ENCODE results near the gene SOWAHA.

SOWAHA gene

GRCh38 chr5:132807163-132807838, 5.8 kb upstream of the SOWAHA start:
- no peak for DNase-seq (ENCODE audit: low read depth in 2 of 2)

- no peak for DNase-seq (ENCODE audit: low read depth in 2 of 2)
Measured at GRCh38 chr5:132808448-132808847, 4.7 kb upstream of the SOWAHA start.

GRCh38 chr5:132808866-132809265, 4.2 kb upstream of the SOWAHA start:
- DNase-seq (ENCODE audit: low read depth in 2 of 2): no peak

GRCh38 chr5:132810605-132811004, 2.5 kb upstream of the SOWAHA start:
- no peak for DNase-seq (ENCODE audit: low read depth in 2 of 2)

DNA sequence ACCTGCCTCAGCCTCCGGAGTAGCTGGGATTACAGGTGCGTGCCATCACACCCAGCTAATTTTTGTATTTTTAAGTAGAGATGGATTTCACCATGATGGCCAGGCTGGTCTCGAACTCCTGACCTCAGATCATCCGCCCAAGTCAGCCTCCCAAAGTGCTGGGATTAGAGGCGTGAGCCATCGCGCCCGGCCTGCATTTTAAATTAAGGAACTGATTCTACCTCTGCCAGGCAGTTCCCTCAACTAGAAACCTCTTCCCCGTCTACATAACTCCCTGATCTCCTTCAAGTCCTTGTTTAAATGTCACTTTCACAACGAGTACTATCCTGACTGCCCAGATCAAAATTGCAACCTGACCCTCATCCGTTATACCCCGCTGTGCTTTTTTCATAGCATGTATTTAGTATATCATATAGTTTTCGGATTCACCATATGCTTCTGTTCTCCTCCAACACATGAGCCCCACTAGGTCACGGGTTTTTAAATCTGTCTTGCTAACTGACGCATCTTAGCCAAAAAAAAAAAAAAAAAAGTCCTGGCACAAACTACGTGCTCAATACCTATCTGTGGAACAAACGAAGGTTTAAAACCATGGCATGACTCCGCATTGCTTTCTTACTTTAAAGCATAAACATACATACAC, 858 bp upstream of the SOWAHA start:
- DNase-seq (ENCODE audit: low read depth in 2 of 2): no peak

DNA sequence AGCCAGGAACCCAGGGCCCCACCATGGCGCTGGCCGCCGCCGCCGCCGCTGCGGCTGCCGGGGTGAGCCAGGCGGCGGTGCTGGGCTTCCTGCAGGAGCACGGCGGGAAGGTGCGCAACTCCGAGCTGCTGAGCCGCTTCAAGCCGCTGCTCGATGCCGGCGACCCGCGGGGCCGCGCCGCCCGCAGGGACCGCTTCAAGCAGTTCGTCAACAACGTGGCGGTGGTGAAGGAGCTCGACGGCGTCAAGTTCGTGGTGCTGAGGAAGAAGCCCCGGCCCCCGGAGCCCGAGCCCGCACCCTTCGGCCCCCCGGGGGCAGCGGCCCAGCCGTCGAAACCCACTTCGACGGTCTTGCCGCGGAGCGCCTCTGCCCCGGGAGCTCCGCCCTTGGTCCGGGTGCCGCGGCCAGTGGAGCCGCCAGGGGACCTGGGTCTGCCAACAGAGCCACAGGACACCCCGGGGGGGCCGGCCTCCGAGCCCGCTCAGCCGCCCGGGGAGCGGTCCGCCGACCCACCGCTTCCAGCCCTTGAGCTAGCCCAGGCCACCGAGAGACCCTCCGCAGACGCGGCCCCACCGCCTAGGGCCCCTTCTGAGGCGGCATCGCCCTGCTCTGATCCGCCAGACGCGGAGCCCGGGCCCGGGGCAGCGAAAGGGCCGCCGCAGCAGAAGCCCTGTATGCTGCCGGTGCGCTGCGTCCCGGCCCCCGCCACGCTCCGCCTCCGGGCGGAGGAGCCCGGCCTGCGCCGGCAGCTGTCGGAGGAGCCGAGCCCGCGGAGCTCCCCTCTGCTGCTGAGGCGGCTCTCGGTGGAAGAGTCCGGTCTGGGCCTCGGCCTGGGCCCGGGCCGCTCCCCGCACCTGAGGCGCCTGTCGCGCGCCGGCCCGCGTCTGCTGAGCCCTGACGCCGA, 749 bp downstream of the SOWAHA start:
- DNase-seq (ENCODE audit: low read depth in 2 of 2): no peak

GRCh38 chr5:132814503-132815294, 1.6 kb downstream of the SOWAHA start:
- DNase-seq (ENCODE audit: low read depth in 2 of 2): no peak

DNA sequence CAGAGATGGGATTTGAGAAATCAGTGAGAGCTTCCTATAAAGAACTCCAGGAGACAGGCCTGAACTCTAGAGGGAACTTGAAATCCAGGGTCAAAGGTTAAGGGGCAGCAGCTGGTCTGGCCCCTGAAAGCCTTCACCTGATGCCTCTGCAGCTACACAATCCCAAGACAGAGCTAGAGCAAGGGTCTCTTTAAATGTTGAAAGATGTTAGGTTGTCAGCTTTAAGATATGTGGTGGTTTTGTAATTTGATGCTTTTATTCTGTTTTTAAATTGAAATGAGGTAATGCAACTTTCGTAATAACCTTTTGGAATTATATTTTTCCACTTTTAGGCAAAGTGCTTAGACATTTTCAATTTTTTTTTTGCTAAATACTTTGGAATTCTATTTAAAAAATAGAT, 2.4 kb downstream of the SOWAHA start:
- DNase-seq (ENCODE audit: low read depth in 2 of 2): no peak

DNA sequence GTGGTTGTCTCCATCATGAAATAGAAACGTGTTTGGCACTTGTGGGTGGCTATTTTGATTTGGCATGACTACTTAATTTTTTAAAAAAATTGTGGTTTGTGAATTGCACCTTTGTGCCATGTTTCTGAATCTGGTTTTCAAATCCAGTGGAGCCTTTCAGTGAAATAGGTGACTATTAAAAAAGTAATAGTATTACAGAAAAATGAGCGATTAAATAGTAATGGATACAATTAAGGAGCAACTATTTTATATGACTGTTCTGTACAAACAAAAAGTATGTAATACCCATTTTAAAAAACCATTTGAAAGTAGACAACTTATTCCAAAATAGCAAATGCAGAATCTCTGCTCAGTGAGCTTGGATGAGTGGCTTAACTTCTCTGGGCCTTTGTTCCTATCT, 3.0 kb downstream of the SOWAHA start:
- DNase-seq (ENCODE audit: low read depth in 2 of 2): no peak

- no peak for DNase-seq (ENCODE audit: low read depth in 2 of 2)
Measured at GRCh38 chr5:132816554-132816953, 3.5 kb downstream of the SOWAHA start.

DNA sequence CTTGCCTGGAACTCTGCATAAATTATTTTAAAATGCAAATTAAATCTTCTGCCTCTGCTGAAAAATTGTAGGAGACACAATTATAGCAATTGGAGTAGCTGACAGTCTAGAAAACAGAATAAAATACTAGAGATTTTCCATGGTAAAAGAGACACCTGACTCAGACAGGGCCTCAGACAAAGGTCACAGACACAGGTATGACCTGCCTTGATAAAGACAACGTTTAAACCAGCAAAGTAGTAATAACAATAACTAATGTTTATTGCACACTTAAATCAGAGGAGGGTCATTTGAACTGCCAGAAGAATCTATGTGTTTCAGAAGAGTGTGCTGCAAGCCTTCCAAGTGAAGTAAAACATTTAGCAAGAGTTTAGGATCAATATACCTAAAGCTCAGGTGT, 3.9 kb downstream of the SOWAHA start:
- no peak for DNase-seq (ENCODE audit: low read depth in 2 of 2)

GRCh38 chr5:132819468-132819867, 6.4 kb downstream of the SOWAHA start:
- DNase-seq (ENCODE audit: low read depth in 2 of 2): no peak

DNA sequence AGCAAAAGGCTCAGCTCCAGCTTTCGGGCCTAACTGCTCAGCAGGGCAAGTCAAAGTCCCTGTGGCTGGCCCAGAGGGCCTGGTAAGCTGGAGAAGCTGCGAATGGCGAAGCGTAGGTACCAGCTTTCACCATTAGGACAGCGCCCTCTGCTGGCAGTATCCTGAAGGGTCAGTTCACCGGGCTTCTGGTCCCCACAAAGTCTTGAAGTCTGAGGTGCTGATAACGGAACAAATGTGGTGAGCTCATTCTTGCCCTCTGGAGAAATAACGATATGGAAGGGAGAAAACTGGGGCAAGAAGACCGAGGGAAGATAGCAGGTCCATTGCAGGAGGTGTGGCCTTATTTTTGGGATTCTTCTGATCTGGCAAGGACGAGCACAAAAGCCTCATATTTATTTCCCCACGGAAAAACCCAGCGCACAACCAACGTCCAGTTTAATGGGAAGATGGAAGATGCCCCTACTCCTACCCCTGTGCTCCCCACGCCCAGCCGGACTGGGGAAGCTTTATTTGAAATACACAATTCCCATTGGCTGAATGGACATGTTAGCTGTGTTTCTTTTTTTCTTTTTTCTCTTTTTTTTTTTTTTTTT, 7.2 kb downstream of the SOWAHA start:
- peak; percentile 64 to 67 for DNase-seq (ENCODE audit: low read depth in 2 of 2)

DNA sequence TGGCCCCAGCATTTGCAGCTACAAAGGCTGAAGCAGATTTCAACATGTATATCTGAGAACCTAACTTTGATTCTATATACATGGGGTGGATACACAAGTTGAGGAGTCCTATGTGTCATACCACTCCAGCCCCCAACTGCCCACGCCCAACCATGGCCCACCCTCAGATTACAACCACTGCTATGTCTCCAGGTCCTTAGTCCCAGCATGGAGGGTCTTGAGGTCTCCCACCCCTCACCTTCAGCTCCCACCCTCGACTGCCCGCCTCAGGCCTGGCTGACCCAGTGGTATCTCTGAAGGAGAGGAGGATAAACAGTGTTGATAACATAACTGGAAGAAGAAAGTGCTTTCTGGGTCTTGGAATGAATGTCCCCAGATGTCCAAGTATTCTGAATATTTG, 8.2 kb downstream of the SOWAHA start:
- no peak for DNase-seq (ENCODE audit: low read depth in 2 of 2)

- DNase-seq (ENCODE audit: low read depth in 2 of 2): no peak
Measured at GRCh38 chr5:132821791-132822190, 8.7 kb downstream of the SOWAHA start.

DNA sequence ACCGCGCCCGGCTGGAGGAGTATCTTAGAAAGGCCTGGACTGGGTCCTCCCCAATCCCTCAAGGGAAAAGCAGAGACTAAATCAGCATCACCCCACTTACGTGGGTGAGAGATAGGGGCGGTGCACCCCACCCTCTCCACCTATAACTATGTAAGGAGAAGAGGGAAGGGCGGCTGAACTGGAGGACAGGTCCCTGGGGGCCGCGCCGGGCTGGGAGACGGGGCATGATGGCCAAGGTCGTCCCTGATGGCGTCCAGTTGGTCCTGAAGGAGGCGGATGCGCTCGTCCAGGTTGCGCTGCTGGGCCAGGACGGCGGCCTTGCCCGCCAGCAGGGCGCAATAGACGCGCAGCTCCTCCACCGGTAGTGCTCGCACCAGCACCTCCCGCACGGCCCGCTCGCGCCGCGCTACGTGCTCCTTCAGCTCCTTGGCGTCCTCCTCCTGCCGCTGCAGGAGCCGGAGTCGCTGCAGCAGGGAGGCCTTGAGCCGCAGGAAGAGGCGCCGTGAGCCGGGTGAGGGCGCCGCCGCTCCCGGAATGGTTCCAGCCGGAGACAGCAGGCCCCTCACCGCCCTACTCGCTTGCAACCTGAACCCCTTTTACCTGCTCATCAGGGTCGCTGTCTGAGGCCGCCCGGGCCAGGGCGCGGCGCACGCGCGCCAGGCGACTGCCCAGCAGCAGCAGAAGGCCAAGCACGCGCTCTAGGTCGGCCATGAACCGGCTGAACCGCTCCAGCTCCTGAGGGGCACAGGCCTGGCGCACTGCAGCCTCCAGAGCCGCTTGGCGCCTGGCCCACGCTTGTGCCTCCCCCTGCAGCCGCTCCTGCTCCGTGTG, 9.8 kb downstream of the SOWAHA start:
- no peak for DNase-seq (ENCODE audit: low read depth in 2 of 2)

GRCh38 chr5:132823481-132824050, 10.5 kb downstream of the SOWAHA start:
- no peak for DNase-seq (ENCODE audit: low read depth in 2 of 2)

DNA sequence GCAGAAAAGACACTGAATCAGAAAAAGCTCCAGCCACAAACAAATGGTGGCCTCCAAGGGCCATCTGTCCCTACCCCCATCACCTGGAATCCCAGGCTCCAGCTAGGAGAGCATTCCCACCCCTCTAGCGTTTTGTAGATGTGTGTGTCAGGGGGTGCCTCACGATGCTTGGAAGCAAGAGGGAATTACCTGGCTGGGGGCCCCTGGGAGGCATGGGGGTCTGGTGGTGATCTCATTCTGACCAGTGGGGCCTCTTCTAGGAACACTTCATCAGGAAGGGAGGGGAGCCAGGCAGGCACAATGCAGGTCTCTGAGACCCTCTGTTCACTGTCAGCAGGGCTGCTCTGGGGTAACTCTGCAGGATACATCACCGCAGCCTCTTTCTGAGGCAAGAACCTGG, 11.3 kb downstream of the SOWAHA start:
- no peak for DNase-seq (ENCODE audit: low read depth in 2 of 2)

GRCh38 chr5:132825033-132825833, 12.1 kb downstream of the SOWAHA start:
- no peak for DNase-seq (ENCODE audit: low read depth in 2 of 2)

All from fibroblast of skin of left quadriceps (primary cell).